Endothelial cell of umbilical vein (primary cell): ENCODE data around the gene FAM83F. TPM values are rescaled to one million over a fixed set of nuclear protein-coding genes. Genes with fewer than 3 reads are reported as not detected.

ENCODE experiments used
- BruUV-seq: library from RNA; stranded (reverse); fragments of 400-500 nt; replicated peaks from 2 replicates; lab custom pipeline; 2021; lab: Mats Ljungman, UMichigan
- CTCF ChIA-PET: fragments of 300-600, 350-600 bp; sonication (Branson Sonifier 250); formaldehyde crosslinking; loops from one replicate; lab custom pipeline; 2021; ENCODE audit warnings: antibody characterized with exemption, inconsistent platforms; lab: Charles Lee
- POLR2A ChIA-PET: fragments of 300-600, 350-600 bp; sonication (Branson Sonifier 250); formaldehyde crosslinking; loops from one replicate; lab custom pipeline; 2021; ENCODE audit warnings: antibody characterized with exemption, inconsistent platforms; lab: Charles Lee
- DNase-seq: peaks from one replicate; pipeline ENCODE4 v3.0.0-alpha.2; 2011; ENCODE audit warnings: low read depth, low spot score
- FAIRE-seq: peaks from 2 replicates; lab custom pipeline; 2011; peaks lifted over from hg19 to GRCh38; lab: Jason Lieb, UNC
- H2AFZ ChIP-seq: 2 replicates; pipeline ENCODE4 v1.6.0; 2012; ENCODE audit warnings: low read depth, low read length, control low read depth, inconsistent platforms
- H3K27ac ChIP-seq: 2 replicates; pipeline ENCODE4 v1.5.1; 2011; ENCODE audit warnings: low read depth, mild to moderate bottlenecking, control low read depth, low read length, moderate library complexity; ENCODE audit not compliant: insufficient read depth
- H3K27me3 ChIP-seq, 2 experiments: 2 replicates each; pipeline versions ENCODE4 v1.6.0 to v1.6.1; 2011; ENCODE audit warnings: low read length in 2 of 2, mixed read lengths in 1 of 2; ENCODE audit not compliant: control insufficient read depth in 2 of 2, insufficient read depth in 2 of 2
- H3K36me3 ChIP-seq, 2 experiments: 2 replicates in 1 of 2; 3 replicates in 1 of 2; pipeline ENCODE4 v1.5.1; 2011; ENCODE audit warnings: low read length in 2 of 2, mild to moderate bottlenecking in 1 of 2, moderate library complexity in 1 of 2; ENCODE audit not compliant: control insufficient read depth in 2 of 2, insufficient read depth in 2 of 2; ENCODE audit errors: extremely low read depth in 1 of 2
- H3K4me1 ChIP-seq: 3 replicates; pipeline ENCODE4 v1.5.1; 2011; ENCODE audit warnings: mild to moderate bottlenecking, low read length; ENCODE audit not compliant: control insufficient read depth, insufficient read depth; ENCODE audit errors: extremely low read depth
- H3K4me2 ChIP-seq: 2 replicates; pipeline ENCODE4 v1.6.1; 2011; ENCODE audit warnings: low read length, control low read depth, mixed read lengths; ENCODE audit not compliant: insufficient read depth
- H3K4me3 ChIP-seq, 3 experiments: fragments of 200-600 bp in 1 of 3; sonication (generic), shearing (Covaris generic) in 1 of 3; replicated peaks in 1 of 3; 2 replicates each; pipeline ENCODE4 v1.5.1; 2011 to 2016; ENCODE audit warnings: control low read depth in 3 of 3, low read length in 3 of 3, mild to moderate bottlenecking in 2 of 3, inconsistent platforms in 1 of 3, low read depth in 1 of 3, moderate library complexity in 1 of 3; ENCODE audit not compliant: insufficient read depth in 1 of 3
- H3K79me2 ChIP-seq: 2 replicates; pipeline ENCODE4 v1.6.0; 2012; ENCODE audit warnings: low read length, inconsistent platforms; ENCODE audit not compliant: control insufficient read depth, insufficient read depth
- H3K9ac ChIP-seq: replicated peaks from 2 replicates; pipeline ENCODE3; 2011; ENCODE audit warnings: low read length, control low read depth; ENCODE audit not compliant: insufficient read depth; ENCODE audit errors: extremely low read depth
- H3K9me1 ChIP-seq: replicated peaks from 3 replicates; pipeline ENCODE4 v1.6.0; 2011; ENCODE audit warnings: mild to moderate bottlenecking, low read length; ENCODE audit not compliant: control insufficient read depth, insufficient read depth; ENCODE audit errors: extremely low read depth
- H3K9me3 ChIP-seq: replicated peaks from 2 replicates; pipeline ENCODE4 v1.5.1; 2012; ENCODE audit warnings: low read length, inconsistent platforms; ENCODE audit not compliant: control insufficient read depth, insufficient read depth
- H4K20me1 ChIP-seq: replicated peaks from 2 replicates; pipeline ENCODE3; 2011; ENCODE audit warnings: mild to moderate bottlenecking, low read length; ENCODE audit not compliant: control insufficient read depth, insufficient read depth; ENCODE audit errors: extremely low read depth
- EZH2 ChIP-seq: IDR thresholded peaks from 2 replicates; pipeline ENCODE4 v1.6.1; 2012; ENCODE audit warnings: borderline replicate concordance, low read depth, mild to moderate bottlenecking, moderate library complexity, low read length, inconsistent platforms; ENCODE audit not compliant: severe bottlenecking
- FOS ChIP-seq: IDR thresholded peaks from 2 replicates; pipeline ENCODE4 v1.6.1; 2011; ENCODE audit warnings: mild to moderate bottlenecking, low read length, moderate library complexity, borderline replicate concordance; ENCODE audit not compliant: insufficient read depth
- GATA2 ChIP-seq: IDR thresholded peaks from 2 replicates; pipeline ENCODE4 v1.7.0; 2011; ENCODE audit warnings: low read depth, mild to moderate bottlenecking, moderate library complexity, mixed read lengths, low read length; ENCODE audit not compliant: insufficient read length, insufficient read depth
- JUN ChIP-seq: IDR thresholded peaks from 2 replicates; pipeline ENCODE4 v1.6.1; 2011; ENCODE audit warnings: borderline replicate concordance, low read depth; ENCODE audit not compliant: insufficient read length, insufficient read depth
- MAX ChIP-seq: IDR thresholded peaks from 2 replicates; pipeline ENCODE4 v1.6.1; 2011; ENCODE audit not compliant: insufficient read depth, insufficient read length
- MYC ChIP-seq: IDR thresholded peaks from one replicate; pipeline ENCODE4 v1.6.1; 2011; ENCODE audit warnings: mild to moderate bottlenecking, low read depth, low read length
- POLR2A ChIP-seq: IDR thresholded peaks from 2 replicates; pipeline ENCODE4 v1.6.1; 2012; ENCODE audit warnings: low read depth, mild to moderate bottlenecking, control low read depth, low read length
- POLR2AphosphoS5 ChIP-seq: IDR thresholded peaks from 2 replicates; pipeline ENCODE4 v1.6.1; 2012; ENCODE audit warnings: low read depth, mild to moderate bottlenecking, control low read depth, low read length, moderate library complexity; ENCODE audit not compliant: insufficient read depth
- dilution Hi-C: fragments of 300-500 bp; cut with MboI; formaldehyde crosslinking; loops from one replicate; pipeline ENCODE4 v1.15.0; 2019; ENCODE audit warnings: low sequenced_read_pairs; ENCODE audit not compliant: extremely low pct_ligation_motif_present
- intact Hi-C: fragments of 100-400 bp; cut with micrococcal nuclease; formaldehyde crosslinking; loops from one replicate; pipeline ENCODE4 v1.10.0; 2022
- polyA plus RNA-seq, 4 experiments: library from polyadenylated mRNA; depleted of rRNA in 3 of 4; stranded (reverse) in 3 of 4; unstranded in 1 of 4; fragments of >200 nt; gene quantifications; 2 replicates each; pipeline versions ENCODE4 v1.2.1 to v1.2.3, GENCODE V29; 2011 to 2012; ENCODE audit warnings: missing spikeins in 1 of 4
- total RNA-seq: library from RNA; stranded (reverse); gene quantifications from 2 replicates; pipeline ENCODE4 v1.2.3, GENCODE V29; 2021
- TF ChIP-seq, protein P1 (sequence below), 2 donors: IDR thresholded peaks; 1 replicate in 1 of 2; 2 replicates in 1 of 2; pipeline ENCODE4 v1.5.1; 2011; ENCODE audit warnings: low read length in 2 of 2, mild to moderate bottlenecking in 2 of 2, moderate library complexity in 2 of 2, control low read depth in 1 of 2, inconsistent platforms in 1 of 2, low read depth in 1 of 2; ENCODE audit not compliant: insufficient read depth in 1 of 2; ENCODE audit errors: extremely low read depth in 1 of 2

The FAM83F gene
- total and polyA plus RNA-seq, 2 donors (not counting 3 experiments of a cell fraction or from before 2014, with no cell fraction given): not detected

DNA sequence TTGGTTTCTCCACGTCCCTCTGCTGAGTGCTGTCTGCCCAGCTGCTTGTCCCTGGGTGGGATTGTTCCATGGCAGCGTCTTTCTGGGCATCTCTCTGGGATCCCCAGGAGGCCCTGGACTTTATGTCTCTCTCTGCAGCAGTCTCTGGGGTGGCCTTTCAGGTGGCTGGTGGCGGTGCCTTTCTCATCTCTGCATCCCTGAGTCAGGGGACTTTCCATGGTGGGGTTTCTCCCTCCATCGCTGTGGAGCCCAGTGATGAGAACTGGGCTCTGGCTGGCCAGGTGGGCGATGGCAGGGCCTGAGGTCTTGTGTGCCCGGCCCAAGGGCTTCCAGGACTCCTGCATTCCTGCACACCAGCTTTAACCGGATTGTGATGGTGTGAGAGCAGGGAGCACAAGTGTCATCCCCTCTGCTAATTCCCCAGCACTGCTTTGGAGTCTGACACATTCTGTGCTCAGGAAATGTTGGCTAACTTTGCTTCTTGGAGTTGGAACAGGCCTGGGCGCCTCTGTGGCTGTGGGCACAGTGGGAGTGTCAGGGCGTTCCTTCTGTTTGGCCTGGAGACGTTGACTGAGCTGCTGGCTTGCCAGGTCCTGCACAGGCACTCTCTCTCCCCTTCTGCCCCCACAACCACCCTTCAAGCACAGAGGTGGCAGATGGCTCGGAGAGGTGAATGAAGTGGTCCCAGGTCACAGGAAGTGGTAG is 27.9 kb downstream of the FAM83F start:
- CTCF ChIA-PET: interaction anchor here (0.8 to 4.7 kb wide), 8 partner anchors 13 to 487 kb away, joined by 3 to 157 read pairs (median 8); no protein-coding TSS in a partner anchor
- H3K4me1 ChIP-seq: no peaks in the 10 kb centered on the region
- no TSS peak for BruUV-seq

More for the DNA sequence above, 27.9 kb downstream of the FAM83F start:
- Histone ChIP-seq H2AFZ (no peak overlapping the region), H3K4me2 (no peak overlapping the region), H3K36me3 (no peaks in the 10 kb centered on the region), H3K27me3 (no peaks in the 10 kb centered on the region), H3K4me3 (no peak overlapping the region), H3K27ac (no peak overlapping the region), H3K9ac (no peak overlapping the region), H3K9me1 (no peaks in the 10 kb centered on the region), H4K20me1 (no peaks in the 10 kb centered on the region), H3K79me2 (no peaks in the 10 kb centered on the region), H3K9me3 (no peaks in the 10 kb centered on the region)
- DNase-seq (no peak), FAIRE-seq (no peak)
- POLR2A ChIA-PET: interaction anchor here (0.6 kb wide), 1 partner anchor 478 kb away, joined by 3 read pairs; no protein-coding TSS in a partner anchor
- TF ChIP-seq MYC (no peak), FOS (no peak), POLR2AphosphoS5 (no peak), POLR2A (no peak), GATA2 (no peak), MAX (no peak), JUN (no peak), EZH2 (no peak)
- TF ChIP-seq, protein P1, sequence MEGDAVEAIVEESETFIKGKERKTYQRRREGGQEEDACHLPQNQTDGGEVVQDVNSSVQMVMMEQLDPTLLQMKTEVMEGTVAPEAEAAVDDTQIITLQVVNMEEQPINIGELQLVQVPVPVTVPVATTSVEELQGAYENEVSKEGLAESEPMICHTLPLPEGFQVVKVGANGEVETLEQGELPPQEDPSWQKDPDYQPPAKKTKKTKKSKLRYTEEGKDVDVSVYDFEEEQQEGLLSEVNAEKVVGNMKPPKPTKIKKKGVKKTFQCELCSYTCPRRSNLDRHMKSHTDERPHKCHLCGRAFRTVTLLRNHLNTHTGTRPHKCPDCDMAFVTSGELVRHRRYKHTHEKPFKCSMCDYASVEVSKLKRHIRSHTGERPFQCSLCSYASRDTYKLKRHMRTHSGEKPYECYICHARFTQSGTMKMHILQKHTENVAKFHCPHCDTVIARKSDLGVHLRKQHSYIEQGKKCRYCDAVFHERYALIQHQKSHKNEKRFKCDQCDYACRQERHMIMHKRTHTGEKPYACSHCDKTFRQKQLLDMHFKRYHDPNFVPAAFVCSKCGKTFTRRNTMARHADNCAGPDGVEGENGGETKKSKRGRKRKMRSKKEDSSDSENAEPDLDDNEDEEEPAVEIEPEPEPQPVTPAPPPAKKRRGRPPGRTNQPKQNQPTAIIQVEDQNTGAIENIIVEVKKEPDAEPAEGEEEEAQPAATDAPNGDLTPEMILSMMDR (IDR thresholded peaks at IDR 0.05; ENCODE audit: extremely low read depth in 1 of 2, insufficient read depth in 1 of 2, low read depth in 1 of 2, low read length in 2 of 2): no peak
- dilution Hi-C loops: loop anchor here (25.0 kb wide), 1 partner anchor 460 kb away; the partner anchor contains the start of gene CACNA1I
- intact Hi-C loops: loop anchor here (10.0 kb wide), 1 partner anchor 218 kb away; no protein-coding TSS in a partner anchor
